HFF-Myc (cell line): ENCODE results near the gene GSTM5.
"Not testable (repeated sequence)": the region's sequence is repeated elsewhere in the genome, so short reads cannot be mapped to it uniquely, and the experiment has no call there.

Experiments used
- DNase-seq: peaks from one replicate; pipeline ENCODE4 v3.0.0-alpha.2; 2011; ENCODE audit warnings: low read depth; ENCODE audit errors: extremely low read depth
- H3K4me3 ChIP-seq: replicated peaks from 2 replicates; pipeline ENCODE4 v1.5.1; 2011; ENCODE audit warnings: low read depth, mild to moderate bottlenecking, control low read depth, low read length
- CTCF ChIP-seq: IDR thresholded peaks from 2 replicates; pipeline ENCODE4 v1.5.1; 2012; ENCODE audit warnings: mild to moderate bottlenecking, low read depth, low read length, control low read depth; ENCODE audit errors: missing control alignments

The GSTM5 gene

GRCh38 chr1:109749221-109749620 lies 37.2 kb downstream of the GSTM5 start:
- H3K4me3 ChIP-seq: no peak overlapping the region
- no peak for DNase-seq
- TF ChIP-seq CTCF: no peak

- TF ChIP-seq CTCF: no peak
Observed at GRCh38 chr1:109750241-109750882, 38.3 kb downstream of the GSTM5 start.

GRCh38 chr1:109750920-109751319 lies 38.9 kb downstream of the GSTM5 start:
- no peak for TF ChIP-seq CTCF
- no peak overlapping the region for H3K4me3 ChIP-seq
- DNase-seq: no peak

More at GRCh38 chr1:109750241-109750882, 38.3 kb downstream of the GSTM5 start:
- DNase-seq: no peak
- no peak overlapping the region for H3K4me3 ChIP-seq

GRCh38 chr1:109751531-109752260 lies 39.6 kb downstream of the GSTM5 start:
- no peak overlapping the region for H3K4me3 ChIP-seq
- no peak for DNase-seq
- no peak for TF ChIP-seq CTCF

GRCh38 chr1:109754738-109755137 lies 42.7 kb downstream of the GSTM5 start:
- no peak overlapping the region for H3K4me3 ChIP-seq
- TF ChIP-seq CTCF: no peak
- no peak for DNase-seq

- DNase-seq, H3K4me3 ChIP-seq: not testable (repeated sequence)
Observed at GRCh38 chr1:109756325-109756724, 44.3 kb downstream of the GSTM5 start.

GRCh38 chr1:109756848-109757521 lies 44.9 kb downstream of the GSTM5 start:
- no peak for TF ChIP-seq CTCF
- no peak overlapping the region for H3K4me3 ChIP-seq
- no peak for DNase-seq
